Kidney (tissue), 14 donors: ENCODE data around the gene ASIC3. TPM values are rescaled to one million over a fixed set of nuclear protein-coding genes. Genes with fewer than 3 reads are reported as not detected.

Source experiments
- DNase-seq, 5 donors: peaks; one replicate each; pipeline ENCODE4 v3.0.0-alpha.2; 2013 to 2020
- FAIRE-seq: peaks from 2 replicates; lab custom pipeline; 2012; peaks lifted over from hg19 to GRCh38; lab: Jason Lieb, UNC
- H3K27ac ChIP-seq, 2 donors: one replicate each; pipeline ENCODE4 v1.7.0; 2013; ENCODE audit warnings: low read depth in 2 of 2, low read length in 2 of 2, inconsistent platforms in 1 of 2
- H3K27me3 ChIP-seq: one replicate; pipeline ENCODE4 v1.7.1; 2013; ENCODE audit warnings: low read length, inconsistent platforms; ENCODE audit not compliant: control insufficient read depth, insufficient read depth
- H3K36me3 ChIP-seq, 3 donors: one replicate each; pipeline versions ENCODE4 v1.7.0 to v1.7.1; 2013; ENCODE audit warnings: low read length in 3 of 3, control low read depth in 1 of 3, inconsistent platforms in 1 of 3; ENCODE audit not compliant: insufficient read depth in 3 of 3, control insufficient read depth in 2 of 3
- H3K4me1 ChIP-seq, 3 donors: one replicate each; pipeline versions ENCODE4 v1.7.0 to v1.7.1; 2013; ENCODE audit warnings: low read length in 3 of 3, inconsistent platforms in 1 of 3, low read depth in 1 of 3; ENCODE audit not compliant: control insufficient read depth in 2 of 3, insufficient read depth in 2 of 3
- H3K4me3 ChIP-seq, 3 donors: one replicate each; pipeline versions ENCODE4 v1.7.0 to v1.8.1; 2013; ENCODE audit warnings: low read length in 3 of 3, control low read depth in 1 of 3, inconsistent platforms in 1 of 3
- H3K9ac ChIP-seq, 3 donors: one replicate each; pipeline versions ENCODE4 v1.7.0 to v1.7.1; 2013; ENCODE audit warnings: low read length in 3 of 3, control low read depth in 1 of 3, inconsistent platforms in 1 of 3
- H3K9me3 ChIP-seq, 3 donors: one replicate each; pipeline versions ENCODE4 v1.7.0 to v1.7.1; 2013; ENCODE audit warnings: low read length in 3 of 3, control low read depth in 1 of 3, inconsistent platforms in 1 of 3; ENCODE audit not compliant: control insufficient read depth in 2 of 3, insufficient read depth in 1 of 3
- CTCF ChIP-seq: IDR thresholded peaks from 3 replicates; pipeline ENCODE4 v1.5.1; 2012; ENCODE audit warnings: mild to moderate bottlenecking, moderate library complexity, borderline replicate concordance; ENCODE audit not compliant: insufficient read depth; ENCODE audit errors: extremely low read depth
- intact Hi-C: fragments of 100-400 bp; cut with DNase I; formaldehyde crosslinking; loops from one replicate; pipeline ENCODE4 v1.11.1; 2022
- polyA plus RNA-seq: library from polyadenylated mRNA; stranded (reverse); fragments of 350-450 nt; fragmentation: Illumina TruSeq; extraction: RNeasy Lipid Tissue Mini Kit (QIAGEN cat#74804); gene quantifications from one replicate; pipeline ENCODE4 v1.2.3, GENCODE V29; 2014; ENCODE audit warnings: low read depth, low replicate concordance; ENCODE audit not compliant: insufficient read depth
- total RNA-seq: library from RNA; stranded (reverse); fragmentation: NEBNext Ultra II Directional; extraction: Animal tissue kit (Norgen Biotek cat#: 25700); gene quantifications from one replicate; pipeline ENCODE4 v1.2.1, GENCODE V29; 2021
- donor health status: control.
- donor health status: control.
- donor health status: control.
- donor health status: control.
- donor health status: control.
- donor health status: DM: yes; HTN: yes; CAD: no.
- donor health status: Normal renal cell carcinoma (clear cell type).

ASIC3 gene
- total and polyA plus RNA-seq, 2 donors from 2014 or later = 1.9 to 3.1 TPM

GRCh38 chr7:151064993-151065392, 16.7 kb downstream of the ASIC3 start:
- Histone ChIP-seq H3K4me1 (peaks cover 0 to 19% (median 9%) of the 10 kb centered on the region in 3 donors), H3K27ac (no peak overlapping the region), H3K36me3 (peaks cover 2 to 35% (median 17%) of the 10 kb centered on the region in 3 donors), H3K9ac (no peak overlapping the region), H3K27me3 (no peaks in the 10 kb centered on the region), H3K4me3 (no peak overlapping the region), H3K9me3 (no peaks in the 10 kb centered on the region)
- no peak for TF ChIP-seq CTCF
- intact Hi-C loops = no loop called here
- no peak for DNase-seq
- no peak for FAIRE-seq

- no peak for TF ChIP-seq CTCF
- FAIRE-seq = no peak
- H3K9ac ChIP-seq = no peak overlapping the region
- H3K9me3 ChIP-seq = no peaks in the 10 kb centered on the region
- H3K27me3 ChIP-seq = no peaks in the 10 kb centered on the region
- H3K36me3 ChIP-seq = peaks cover 2 to 40% (median 21%) of the 10 kb centered on the region in 3 donors
- no peak overlapping the region for H3K27ac ChIP-seq
- DNase-seq = no peak
- peaks cover 0 to 14% (median 6%) of the 10 kb centered on the region in 3 donors for H3K4me1 ChIP-seq
- intact Hi-C loops = no loop called here
- H3K4me3 ChIP-seq = no peak overlapping the region
Measured at GRCh38 chr7:151065516-151065915, 17.2 kb downstream of the ASIC3 start.

- DNase-seq = peak in 1 of 5 donors; percentile 72
Measured at GRCh38 chr7:151066273-151066974, 18.1 kb downstream of the ASIC3 start.

More at GRCh38 chr7:151066273-151066974, 18.1 kb downstream of the ASIC3 start:
- Histone ChIP-seq H3K36me3 (peaks cover 2 to 46% (median 21%) of the 10 kb centered on the region in 3 donors), H3K9ac (no peak overlapping the region), H3K9me3 (no peaks in the 10 kb centered on the region), H3K27ac (no peak overlapping the region), H3K4me1 (peaks cover 0 to 6% (median 0%) of the 10 kb centered on the region in 3 donors), H3K4me3 (no peak overlapping the region), H3K27me3 (no peaks in the 10 kb centered on the region)
- intact Hi-C loops = no loop called here
- FAIRE-seq = no peak
- no peak for TF ChIP-seq CTCF
